ENCODE data around the gene ZNF445.

GRCh38 chr3:44477312-44478030, at the start of gene ZNF445:
- TF ChIP-seq CTCF (IDR thresholded peaks at IDR 0.05 in 8 of 11, conservative IDR thresholded peaks at IDR 0.05 in 3 of 11) = no peak
- peak; percentile 85 to 88 (median 86) for TF ChIP-seq POLR2AphosphoS5 (IDR thresholded peaks at IDR 0.05)
